ENCODE data around the gene TMUB2. TPM values are rescaled to one million over a fixed set of nuclear protein-coding genes. Genes with fewer than 3 reads are reported as not detected.

Gene TMUB2
- total RNA-seq, 1 donor, result 20.4 TPM

DNA sequence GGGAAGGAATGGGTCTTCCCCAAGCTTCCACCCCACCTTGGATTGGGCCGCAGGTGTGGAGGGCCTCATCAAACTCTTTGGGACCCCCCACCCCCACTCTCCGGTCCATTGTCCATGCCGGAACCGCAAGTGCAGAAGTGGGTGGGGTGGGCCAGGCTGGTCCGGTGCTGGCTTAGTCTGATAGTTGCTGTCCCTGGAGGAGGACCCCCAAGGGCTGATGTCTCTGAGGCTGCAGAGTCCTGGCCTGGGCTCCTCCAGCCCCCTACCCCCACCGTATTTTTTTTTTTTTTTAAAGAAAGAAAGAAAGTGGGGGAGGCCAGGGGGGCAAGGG is 20.0 kb downstream of the TMUB2 start:
- Histone ChIP-seq H3K9me3 (ENCODE audit: low read depth, low read length) (no peaks in the 10 kb centered on the region), H3K4me1 (ENCODE audit: insufficient read depth, low read length) (peaks cover 58% of the 10 kb centered on the region), H3K27me3 (ENCODE audit: insufficient read depth, low read length) (no peaks in the 10 kb centered on the region), H3K4me3 (ENCODE audit: low read length) (no peak overlapping the region)

- H3K9me3 ChIP-seq (ENCODE audit: low read depth, low read length), result no peaks in the 10 kb centered on the region
- no peaks in the 10 kb centered on the region for H3K27me3 ChIP-seq (ENCODE audit: insufficient read depth, low read length)
- no peak overlapping the region for H3K4me3 ChIP-seq (ENCODE audit: low read length)
- H3K4me1 ChIP-seq (ENCODE audit: insufficient read depth, low read length), result peaks cover 58% of the 10 kb centered on the region
These were observed 20.5 kb downstream of the TMUB2 start for GRCh38 chr17:44207319-44207718.

- no peak overlapping the region for H3K4me3 ChIP-seq (ENCODE audit: low read length)
- H3K9me3 ChIP-seq (ENCODE audit: low read depth, low read length), result no peaks in the 10 kb centered on the region
- H3K27me3 ChIP-seq (ENCODE audit: insufficient read depth, low read length), result no peaks in the 10 kb centered on the region
- H3K4me1 ChIP-seq (ENCODE audit: insufficient read depth, low read length), result peaks cover 56% of the 10 kb centered on the region
These were observed 21.0 kb downstream of the TMUB2 start for GRCh38 chr17:44207743-44208142.

GRCh38 chr17:44209786-44210341 is 23.1 kb downstream of the TMUB2 start:
- Histone ChIP-seq H3K27me3 (ENCODE audit: insufficient read depth, low read length) (no peaks in the 10 kb centered on the region), H3K4me1 (ENCODE audit: insufficient read depth, low read length) (peaks cover 50% of the 10 kb centered on the region), H3K4me3 (ENCODE audit: low read length) (no peak overlapping the region), H3K9me3 (ENCODE audit: low read depth, low read length) (no peaks in the 10 kb centered on the region)

DNA sequence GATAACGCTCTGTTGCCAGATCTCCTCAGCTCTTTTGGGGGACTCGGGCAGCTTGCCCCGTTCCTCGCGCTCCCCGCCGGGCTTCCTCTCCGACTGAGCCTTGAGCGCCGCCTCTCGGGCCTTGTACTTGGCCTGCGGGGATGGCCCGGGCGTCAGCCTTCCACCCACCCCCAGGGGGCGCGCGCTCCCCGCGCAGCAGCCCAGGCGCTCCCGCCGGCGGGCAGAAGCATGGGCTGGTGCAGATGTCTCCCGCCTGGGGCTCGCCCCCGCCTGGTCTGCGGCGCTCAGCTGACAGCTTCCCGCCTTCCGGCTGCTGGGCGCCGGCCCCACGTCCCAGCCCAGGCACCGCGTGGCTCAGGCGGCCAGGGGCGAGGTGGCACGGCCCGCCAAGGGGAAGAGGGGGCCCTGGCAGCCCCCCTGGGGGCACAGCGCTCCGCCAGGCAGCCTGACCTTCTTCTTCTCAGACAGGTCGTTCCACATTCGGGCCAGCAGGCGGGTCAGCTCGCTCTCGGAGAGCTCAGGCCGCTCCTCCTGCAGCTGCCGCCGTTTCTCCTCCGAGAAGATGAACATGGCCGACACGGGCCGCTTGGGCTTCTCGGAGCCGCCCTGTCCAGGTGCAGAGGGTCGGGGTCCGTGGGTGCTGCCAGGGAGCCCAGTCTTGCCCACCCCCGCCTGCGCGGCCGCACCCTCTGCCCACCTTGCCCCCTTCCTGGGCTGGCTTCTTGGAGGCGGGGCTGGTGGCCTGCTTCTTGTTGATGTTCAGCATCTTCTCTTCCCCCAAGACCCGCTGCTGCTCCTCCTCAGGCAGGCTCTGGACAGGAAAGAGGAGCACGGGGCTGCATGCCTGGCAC is 23.8 kb downstream of the TMUB2 start:
- H3K4me3 ChIP-seq (ENCODE audit: low read length), result no peak overlapping the region
- no peaks in the 10 kb centered on the region for H3K9me3 ChIP-seq (ENCODE audit: low read depth, low read length)
- peaks cover 54% of the 10 kb centered on the region for H3K4me1 ChIP-seq (ENCODE audit: insufficient read depth, low read length)
- no peaks in the 10 kb centered on the region for H3K27me3 ChIP-seq (ENCODE audit: insufficient read depth, low read length)

GRCh38 chr17:44211281-44212265 is 24.8 kb downstream of the TMUB2 start:
- Histone ChIP-seq H3K9me3 (ENCODE audit: low read depth, low read length) (no peaks in the 10 kb centered on the region), H3K27me3 (ENCODE audit: insufficient read depth, low read length) (no peaks in the 10 kb centered on the region), H3K4me1 (ENCODE audit: insufficient read depth, low read length) (peaks cover 64% of the 10 kb centered on the region), H3K4me3 (ENCODE audit: low read length) (no peak overlapping the region)

- Histone ChIP-seq H3K4me1 (ENCODE audit: insufficient read depth, low read length) (peaks cover 76% of the 10 kb centered on the region), H3K4me3 (ENCODE audit: low read length) (no peak overlapping the region), H3K9me3 (ENCODE audit: low read depth, low read length) (no peaks in the 10 kb centered on the region), H3K27me3 (ENCODE audit: insufficient read depth, low read length) (no peaks in the 10 kb centered on the region)
These were observed 26.0 kb downstream of the TMUB2 start for GRCh38 chr17:44212507-44213402.

- Histone ChIP-seq H3K27me3 (ENCODE audit: insufficient read depth, low read length) (no peaks in the 10 kb centered on the region), H3K4me3 (ENCODE audit: low read length) (no peak overlapping the region), H3K9me3 (ENCODE audit: low read depth, low read length) (no peaks in the 10 kb centered on the region), H3K4me1 (ENCODE audit: insufficient read depth, low read length) (peaks cover 75% of the 10 kb centered on the region)
These were observed 26.8 kb downstream of the TMUB2 start for GRCh38 chr17:44213403-44214229.

DNA sequence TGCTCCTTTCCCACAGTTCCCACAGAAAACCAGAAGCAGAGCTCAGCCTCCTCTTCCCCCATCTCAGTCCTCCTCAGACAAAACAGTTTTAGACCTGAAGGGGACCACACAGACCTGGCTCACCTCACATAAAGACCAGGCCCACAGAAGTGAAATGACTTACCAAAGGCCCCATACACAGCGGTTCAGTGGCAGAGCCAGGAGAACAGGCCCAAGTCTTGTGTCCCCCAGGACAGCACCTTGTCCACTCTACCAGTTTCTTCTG is 27.4 kb downstream of the TMUB2 start:
- H3K4me1 ChIP-seq (ENCODE audit: insufficient read depth, low read length), result peaks cover 70% of the 10 kb centered on the region
- H3K27me3 ChIP-seq (ENCODE audit: insufficient read depth, low read length), result no peaks in the 10 kb centered on the region
- H3K9me3 ChIP-seq (ENCODE audit: low read depth, low read length), result no peaks in the 10 kb centered on the region
- H3K4me3 ChIP-seq (ENCODE audit: low read length), result no peak overlapping the region

DNA sequence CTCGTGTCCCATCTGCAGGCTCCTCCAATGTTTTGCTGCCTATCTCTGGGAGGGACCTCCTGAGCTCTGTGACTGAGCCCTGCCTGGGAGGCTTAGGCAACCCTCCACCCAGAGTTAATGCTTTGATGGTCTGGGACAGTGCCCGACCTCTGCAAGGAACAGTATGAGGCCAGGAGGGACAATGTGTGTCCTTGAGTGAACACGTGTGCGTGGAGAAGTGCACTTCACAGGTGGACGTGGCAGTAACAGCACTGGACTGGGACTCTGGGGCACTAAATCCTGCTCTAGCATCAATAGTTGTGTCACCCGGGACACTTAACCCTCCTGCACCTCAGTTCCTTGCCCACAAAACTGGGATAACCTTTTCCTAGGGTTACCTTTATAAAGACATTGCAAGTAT is 28.1 kb downstream of the TMUB2 start:
- H3K27me3 ChIP-seq (ENCODE audit: insufficient read depth, low read length), result no peaks in the 10 kb centered on the region
- no peaks in the 10 kb centered on the region for H3K9me3 ChIP-seq (ENCODE audit: low read depth, low read length)
- no peak overlapping the region for H3K4me3 ChIP-seq (ENCODE audit: low read length)
- H3K4me1 ChIP-seq (ENCODE audit: insufficient read depth, low read length), result peaks cover 62% of the 10 kb centered on the region

DNA sequence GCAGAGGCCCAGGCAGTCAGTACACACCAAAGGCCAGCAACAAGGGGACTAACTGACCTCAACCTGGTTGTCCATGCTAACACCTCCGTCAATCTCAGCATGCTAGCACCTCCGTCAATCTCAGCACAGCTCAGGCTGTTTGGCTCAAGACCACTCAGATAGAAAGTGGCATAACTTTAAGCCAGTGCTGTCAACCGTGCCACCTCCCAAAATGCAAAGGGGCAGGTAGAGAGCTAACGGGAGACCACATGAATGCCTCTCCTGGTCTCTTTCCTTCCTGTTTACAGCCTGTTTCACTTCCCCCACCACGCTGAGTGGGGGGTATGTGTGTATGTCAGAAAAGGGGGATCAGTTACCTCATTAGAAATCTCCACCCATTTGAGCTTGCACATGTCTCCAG is 29.4 kb downstream of the TMUB2 start:
- H3K4me3 ChIP-seq (ENCODE audit: low read length), result no peak overlapping the region
- peaks cover 50% of the 10 kb centered on the region for H3K4me1 ChIP-seq (ENCODE audit: insufficient read depth, low read length)
- H3K9me3 ChIP-seq (ENCODE audit: low read depth, low read length), result no peaks in the 10 kb centered on the region
- H3K27me3 ChIP-seq (ENCODE audit: insufficient read depth, low read length), result no peaks in the 10 kb centered on the region

DNA sequence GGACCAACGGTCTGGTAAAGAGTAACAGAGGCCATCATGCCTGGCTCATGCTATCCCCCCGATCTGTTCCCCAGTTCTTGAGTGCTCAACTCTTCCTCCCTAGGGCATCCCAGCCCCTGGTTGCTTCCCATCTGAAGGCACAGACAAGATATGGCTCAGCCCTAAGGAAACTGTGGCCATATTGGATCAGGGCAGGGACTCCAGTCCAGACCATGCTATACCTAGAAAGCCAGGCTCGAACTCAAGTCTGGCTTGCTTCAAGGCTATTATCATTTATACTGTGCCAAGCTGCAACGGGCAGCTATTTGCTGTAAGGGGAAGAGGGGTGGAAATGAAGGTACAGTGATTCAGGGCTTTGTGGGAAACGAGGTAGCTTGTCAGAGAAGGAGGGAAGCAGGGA is 29.9 kb downstream of the TMUB2 start:
- Histone ChIP-seq H3K4me3 (ENCODE audit: low read length) (no peak overlapping the region), H3K9me3 (ENCODE audit: low read depth, low read length) (no peaks in the 10 kb centered on the region), H3K27me3 (ENCODE audit: insufficient read depth, low read length) (no peaks in the 10 kb centered on the region), H3K4me1 (ENCODE audit: insufficient read depth, low read length) (peaks cover 50% of the 10 kb centered on the region)

GRCh38 chr17:44217738-44218343 is 31.1 kb downstream of the TMUB2 start:
- Histone ChIP-seq H3K9me3 (ENCODE audit: low read depth, low read length) (no peaks in the 10 kb centered on the region), H3K4me1 (ENCODE audit: insufficient read depth, low read length) (peaks cover 60% of the 10 kb centered on the region), H3K4me3 (ENCODE audit: low read length) (peak overlapping the region; percentile 71), H3K27me3 (ENCODE audit: insufficient read depth, low read length) (no peaks in the 10 kb centered on the region)

Measured in mononuclear cell (primary cell).